ENCODE results near the gene ARSG. TPM values are rescaled to one million over a fixed set of nuclear protein-coding genes. Genes with fewer than 3 reads are reported as not detected.
"Not testable (repeated sequence)": the region's sequence is repeated elsewhere in the genome, so short reads cannot be mapped to it uniquely, and the experiment has no call there.

The ARSG gene
- total RNA-seq, 2 donors from 2014 or later, result 5.4 to 16.9 TPM

DNA sequence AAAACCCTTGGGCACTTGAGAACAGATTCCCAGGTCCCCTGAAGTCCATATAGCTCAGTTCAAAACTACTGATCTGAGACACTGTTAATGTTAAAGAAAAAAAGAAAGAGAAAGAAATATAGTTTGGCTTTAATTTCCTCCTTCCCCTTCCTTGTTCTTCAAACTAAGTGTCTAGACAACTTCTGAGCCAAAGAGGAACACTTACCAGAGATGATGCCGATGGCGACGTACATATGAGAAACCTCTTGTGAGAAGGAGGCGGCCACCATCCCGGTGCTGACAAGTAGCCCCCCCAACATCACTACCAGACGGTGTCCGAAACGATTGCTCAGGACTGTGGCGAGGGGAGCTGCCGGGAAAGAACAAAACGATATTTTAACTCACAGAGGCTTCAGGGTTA is 17.6 kb upstream of the ARSG start:
- TF ChIP-seq CTCF (IDR thresholded peaks at IDR 0.05), result no peak
- DNase-seq (ENCODE audit: low spot score), result no peak
- no peak overlapping the region for H3K27ac ChIP-seq
- no peaks in the 10 kb centered on the region for H3K27me3 ChIP-seq (replicated peaks; ENCODE audit: insufficient read depth)
- no peak overlapping the region for H3K4me3 ChIP-seq
- H3K9me3 ChIP-seq, result peaks cover 6% of the 10 kb centered on the region
- no peaks in the 10 kb centered on the region for H3K4me1 ChIP-seq (ENCODE audit: control insufficient read depth in 1 of 2, low read depth in 2 of 2)
- ATAC-seq (ENCODE audit: insufficient number of reproducible peaks, low FRiP score, low read depth), result no peak
- no peaks in the 10 kb centered on the region for H3K36me3 ChIP-seq

DNA sequence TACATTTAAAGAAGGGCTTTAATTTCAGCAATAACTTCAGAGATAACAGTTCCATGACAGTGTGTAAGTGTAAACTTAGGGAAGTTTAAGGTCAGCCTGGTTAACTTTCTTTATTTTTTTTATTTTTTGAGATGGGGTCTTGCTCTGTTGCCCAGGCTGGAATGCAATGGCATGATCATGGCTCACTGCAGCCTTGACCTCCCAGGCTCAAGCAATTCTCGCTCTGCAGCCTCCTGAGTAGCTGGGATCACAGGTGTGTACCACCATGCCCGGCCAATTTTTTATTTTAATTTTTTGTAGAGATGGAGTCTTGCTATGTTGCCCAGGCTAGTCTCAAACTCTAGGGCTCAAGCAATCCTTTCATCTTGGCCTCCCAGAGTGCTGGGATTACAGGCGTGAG is 15.0 kb upstream of the ARSG start:
- H3K27me3 ChIP-seq (replicated peaks; ENCODE audit: insufficient read depth); DNase-seq (ENCODE audit: low spot score); H3K27ac ChIP-seq; H3K4me3 ChIP-seq; H3K9me3 ChIP-seq; ATAC-seq (ENCODE audit: insufficient number of reproducible peaks, low FRiP score, low read depth); H3K36me3 ChIP-seq; H3K4me1 ChIP-seq (ENCODE audit: control insufficient read depth in 1 of 2, low read depth in 2 of 2): not testable (repeated sequence)

DNA sequence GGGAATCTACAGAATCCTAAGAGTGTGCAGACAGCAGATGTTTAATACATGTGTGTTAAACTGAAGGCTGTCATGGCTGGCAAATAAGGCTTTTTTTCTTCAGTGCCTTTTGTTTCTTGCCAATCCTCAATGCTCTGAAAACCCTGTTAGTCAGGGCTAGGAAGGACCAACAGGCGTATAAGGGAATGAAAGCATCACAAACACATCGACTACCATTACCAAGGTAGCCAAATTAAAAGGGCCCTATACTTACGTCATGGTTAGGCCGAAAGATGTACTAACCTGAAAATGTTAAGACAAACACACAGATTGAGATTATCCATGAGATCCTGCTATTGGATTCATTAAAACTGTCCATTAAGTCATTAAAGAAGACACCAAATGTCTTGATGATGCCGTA is 13.5 kb upstream of the ARSG start:
- Histone ChIP-seq H3K27me3 (replicated peaks; ENCODE audit: insufficient read depth) (no peaks in the 10 kb centered on the region), H3K4me3 (no peak overlapping the region), H3K27ac (no peak overlapping the region), H3K36me3 (no peaks in the 10 kb centered on the region), H3K9me3 (peaks cover 6% of the 10 kb centered on the region), H3K4me1 (ENCODE audit: control insufficient read depth in 1 of 2, low read depth in 2 of 2) (no peaks in the 10 kb centered on the region)
- TF ChIP-seq CTCF (IDR thresholded peaks at IDR 0.05), result no peak
- DNase-seq (ENCODE audit: low spot score) (no peak), ATAC-seq (ENCODE audit: insufficient number of reproducible peaks, low FRiP score, low read depth) (no peak)

GRCh38 chr17:68281965-68282364 is 9.3 kb upstream of the ARSG start:
- not testable (repeated sequence) for H3K36me3 ChIP-seq; ATAC-seq (ENCODE audit: insufficient number of reproducible peaks, low FRiP score, low read depth); H3K4me1 ChIP-seq (ENCODE audit: control insufficient read depth in 1 of 2, low read depth in 2 of 2)

DNA sequence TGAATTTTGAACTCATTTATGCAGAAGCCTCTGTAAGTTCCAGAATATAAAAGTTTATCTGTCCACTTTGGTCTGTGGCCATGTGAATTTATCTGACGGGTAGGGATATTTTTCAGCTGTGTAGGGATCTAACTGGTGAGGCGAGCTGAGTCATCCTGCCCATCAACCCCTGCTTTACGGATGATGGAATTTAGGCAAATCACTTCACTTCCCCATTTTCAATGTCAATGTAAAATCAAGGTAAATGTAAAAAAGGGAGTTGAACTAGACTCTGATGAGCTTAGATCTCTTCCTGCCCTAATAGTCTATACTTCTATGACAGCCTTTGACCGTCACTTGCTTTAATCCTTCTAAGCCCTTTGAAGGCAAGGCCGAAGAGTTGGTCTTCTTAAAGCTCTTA is 2.9 kb upstream of the ARSG start:
- ATAC-seq (ENCODE audit: insufficient number of reproducible peaks, low FRiP score, low read depth), result no peak
- Histone ChIP-seq H3K36me3 (no peaks in the 10 kb centered on the region), H3K27ac (no peak overlapping the region), H3K4me1 (ENCODE audit: control insufficient read depth in 1 of 2, low read depth in 2 of 2) (peaks cover 0 to 28% of the 10 kb centered on the region in 2 donors), H3K9me3 (no peaks in the 10 kb centered on the region), H3K27me3 (replicated peaks; ENCODE audit: insufficient read depth) (no peaks in the 10 kb centered on the region), H3K4me3 (no peak overlapping the region)
- no peak for TF ChIP-seq CTCF (IDR thresholded peaks at IDR 0.05)
- DNase-seq (ENCODE audit: low spot score), result no peak

More at GRCh38 chr17:68281965-68282364, 9.3 kb upstream of the ARSG start:
- not testable (repeated sequence) for H3K9me3 ChIP-seq; H3K27me3 ChIP-seq (replicated peaks; ENCODE audit: insufficient read depth); DNase-seq (ENCODE audit: low spot score); H3K4me3 ChIP-seq; H3K27ac ChIP-seq

- DNase-seq (ENCODE audit: low spot score) (no peak), ATAC-seq (ENCODE audit: insufficient number of reproducible peaks, low FRiP score, low read depth) (no peak)
- no peaks in the 10 kb centered on the region for H3K36me3 ChIP-seq
- no peaks in the 10 kb centered on the region for H3K27me3 ChIP-seq (replicated peaks; ENCODE audit: insufficient read depth)
- no peak overlapping the region for H3K4me3 ChIP-seq
- no peak overlapping the region for H3K27ac ChIP-seq
- H3K4me1 ChIP-seq (ENCODE audit: control insufficient read depth in 1 of 2, low read depth in 2 of 2), result peaks cover 0 to 28% of the 10 kb centered on the region in 2 donors
- H3K9me3 ChIP-seq, result no peaks in the 10 kb centered on the region
- TF ChIP-seq CTCF (IDR thresholded peaks at IDR 0.05), result no peak
Measured at GRCh38 chr17:68288804-68289203, 2.5 kb upstream of the ARSG start.

All from thoracic aorta (tissue), 2 donors.